Peyer's patch (tissue), 4 donors: ENCODE measurements around the gene PTPRS. TPM values are rescaled to one million over a fixed set of nuclear protein-coding genes. Genes with fewer than 3 reads are reported as not detected.

Experiments used
- DNase-seq, 3 donors: peaks; one replicate each; pipeline ENCODE4 v3.0.0-alpha.2; 2017 to 2019
- H3K27ac ChIP-seq, 4 donors: fragments of 200-600 bp; sonication (generic); one replicate each; pipeline ENCODE4 v1.5.1; 2016 to 2019
- H3K27me3 ChIP-seq, 2 donors: fragments of 200-600 bp; sonication (generic); one replicate each; pipeline ENCODE4 v1.5.1; 2019
- H3K36me3 ChIP-seq, 3 donors: fragments of 200-600 bp; sonication (generic); one replicate each; pipeline ENCODE4 v1.5.1; 2016 to 2019
- H3K4me1 ChIP-seq, 4 donors: fragments of 200-600 bp; sonication (generic); one replicate each; pipeline ENCODE4 v1.5.1; 2016 to 2019
- H3K4me3 ChIP-seq, 4 donors: fragments of 200-600 bp; sonication (generic); 1 replicate in 3 of 4; 2 replicates in 1 of 4; pipeline ENCODE4 v1.5.1; 2016 to 2019; ENCODE audit warnings: mild to moderate bottlenecking in 1 of 4
- H3K9me3 ChIP-seq, 4 donors: fragments of 200-600 bp; sonication (generic); one replicate each; pipeline ENCODE4 v1.5.1; 2016 to 2019; ENCODE audit warnings: mild to moderate bottlenecking in 1 of 4
- POLR2A ChIP-seq, 2 donors: fragments of 450-650 bp; IDR thresholded peaks; one replicate each; pipeline ENCODE4 v1.5.1; 2017; ENCODE audit warnings: antibody characterized with exemption in 2 of 2, mild to moderate bottlenecking in 2 of 2, moderate library complexity in 2 of 2
- total RNA-seq, 4 donors: library from RNA; depleted of rRNA; stranded (reverse); fragments of >200 nt; gene quantifications; one replicate each; pipeline ENCODE4 v1.1.0, GENCODE V29; 2016
- TF ChIP-seq, protein P1 (sequence below), 6 experiments: fragments of 450-650 bp in 4 of 6; fragments of 200-600 bp in 2 of 6; sonication (generic) in 1 of 6; IDR thresholded peaks; one replicate each; pipeline ENCODE4 v1.5.1; 2017 to 2019; ENCODE audit warnings: antibody characterized with exemption in 6 of 6, mild to moderate bottlenecking in 3 of 6, moderate library complexity in 1 of 6

The PTPRS gene
- total RNA-seq, 4 donors from 2014 or later = 14.2 to 85.8 (median 24.7) TPM

DNA sequence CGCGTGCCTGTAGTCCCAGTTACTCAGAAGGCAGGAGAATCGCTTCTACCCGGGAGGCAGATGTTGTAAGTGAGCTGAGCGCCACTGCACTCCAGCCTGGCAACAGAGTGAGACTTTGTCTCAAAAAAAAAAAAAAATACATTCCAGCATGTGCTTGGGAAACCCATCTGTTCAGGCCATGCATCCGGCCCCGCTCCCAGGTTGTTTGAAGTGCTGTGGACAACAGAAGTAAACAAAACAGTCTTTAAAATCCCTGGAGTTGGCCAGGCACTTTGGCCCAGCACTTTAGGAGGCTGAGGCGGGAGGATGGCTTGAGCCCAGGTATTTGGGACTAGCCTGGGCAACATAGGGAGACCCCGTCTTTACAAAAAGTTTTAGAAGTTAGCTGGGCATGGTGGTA lies 3.2 kb upstream of the PTPRS start:
- Histone ChIP-seq H3K27ac (no peak overlapping the region), H3K9me3 (peaks cover 0 to 4% (median 0%) of the 10 kb centered on the region in 4 donors), H3K27me3 (peaks cover 0 to 9% of the 10 kb centered on the region in 2 donors), H3K36me3 (no peaks in the 10 kb centered on the region), H3K4me1 (peaks cover 0 to 12% (median 9%) of the 10 kb centered on the region in 4 donors), H3K4me3 (no peak overlapping the region)
- DNase-seq = no peak
- TF ChIP-seq, protein P1, sequence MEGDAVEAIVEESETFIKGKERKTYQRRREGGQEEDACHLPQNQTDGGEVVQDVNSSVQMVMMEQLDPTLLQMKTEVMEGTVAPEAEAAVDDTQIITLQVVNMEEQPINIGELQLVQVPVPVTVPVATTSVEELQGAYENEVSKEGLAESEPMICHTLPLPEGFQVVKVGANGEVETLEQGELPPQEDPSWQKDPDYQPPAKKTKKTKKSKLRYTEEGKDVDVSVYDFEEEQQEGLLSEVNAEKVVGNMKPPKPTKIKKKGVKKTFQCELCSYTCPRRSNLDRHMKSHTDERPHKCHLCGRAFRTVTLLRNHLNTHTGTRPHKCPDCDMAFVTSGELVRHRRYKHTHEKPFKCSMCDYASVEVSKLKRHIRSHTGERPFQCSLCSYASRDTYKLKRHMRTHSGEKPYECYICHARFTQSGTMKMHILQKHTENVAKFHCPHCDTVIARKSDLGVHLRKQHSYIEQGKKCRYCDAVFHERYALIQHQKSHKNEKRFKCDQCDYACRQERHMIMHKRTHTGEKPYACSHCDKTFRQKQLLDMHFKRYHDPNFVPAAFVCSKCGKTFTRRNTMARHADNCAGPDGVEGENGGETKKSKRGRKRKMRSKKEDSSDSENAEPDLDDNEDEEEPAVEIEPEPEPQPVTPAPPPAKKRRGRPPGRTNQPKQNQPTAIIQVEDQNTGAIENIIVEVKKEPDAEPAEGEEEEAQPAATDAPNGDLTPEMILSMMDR (IDR thresholded peaks at IDR 0.05) = no peak
- no peak for TF ChIP-seq POLR2A (IDR thresholded peaks at IDR 0.05)

DNA sequence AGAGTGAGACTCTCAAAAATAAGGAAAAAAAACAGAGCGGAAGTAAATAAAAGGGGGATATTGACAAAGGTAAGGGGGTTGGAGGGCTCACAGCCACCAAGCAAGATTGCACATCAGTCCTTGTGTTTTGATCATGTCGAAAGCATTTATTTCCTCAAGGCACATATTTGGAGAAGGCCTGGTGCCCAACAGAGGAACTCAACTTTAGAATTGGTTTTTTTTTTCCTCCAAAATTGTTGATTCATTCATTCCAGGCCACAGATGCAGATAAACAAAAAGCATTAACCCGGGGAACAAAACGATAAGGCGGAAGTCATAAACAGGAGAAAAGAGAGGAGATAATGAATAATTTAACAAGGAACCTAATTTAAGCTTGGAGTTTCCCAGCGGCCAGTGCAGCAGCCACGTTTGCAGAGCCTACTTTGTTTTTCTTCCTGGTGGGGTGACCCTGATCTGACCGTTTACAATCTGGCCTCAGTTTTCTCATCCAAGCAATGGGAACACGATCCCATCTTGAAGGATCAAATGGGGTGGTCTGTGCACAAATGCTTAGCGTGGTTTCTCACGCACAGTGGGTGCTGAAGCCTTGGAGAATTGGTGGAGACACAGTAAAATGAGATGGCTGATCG lies 2.1 kb upstream of the PTPRS start:
- no peak overlapping the region for H3K27ac ChIP-seq
- no peak overlapping the region for H3K4me3 ChIP-seq
- DNase-seq = no peak
- peaks cover 0 to 4% (median 0%) of the 10 kb centered on the region in 4 donors for H3K9me3 ChIP-seq
- peaks cover 0 to 15% (median 10%) of the 10 kb centered on the region in 4 donors for H3K4me1 ChIP-seq
- H3K36me3 ChIP-seq = no peaks in the 10 kb centered on the region
- peaks cover 0 to 14% of the 10 kb centered on the region in 2 donors for H3K27me3 ChIP-seq
- TF ChIP-seq POLR2A (IDR thresholded peaks at IDR 0.05) = no peak
- TF ChIP-seq, protein P1 (IDR thresholded peaks at IDR 0.05) = no peak

DNA sequence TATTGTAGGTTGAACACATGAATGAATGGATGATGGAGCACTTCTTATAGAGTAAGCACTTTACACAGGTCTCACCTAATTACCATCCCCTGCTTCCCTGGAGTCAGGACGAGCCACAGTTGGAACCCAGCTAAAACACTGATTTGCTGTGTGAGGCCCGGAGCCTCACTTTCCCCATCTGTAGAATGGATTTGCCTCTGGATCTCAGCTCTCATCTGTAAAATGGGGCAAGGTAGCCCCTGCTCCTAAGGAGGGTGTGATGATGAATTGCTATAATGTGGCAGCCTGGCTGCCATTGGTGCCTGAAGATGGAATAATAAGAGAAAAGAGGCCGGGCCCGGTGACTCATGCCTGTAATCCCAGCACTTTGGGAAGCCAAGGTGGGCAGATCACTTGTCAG lies 1.4 kb upstream of the PTPRS start:
- TF ChIP-seq, protein P1 (IDR thresholded peaks at IDR 0.05) = no peak
- no peak for TF ChIP-seq POLR2A (IDR thresholded peaks at IDR 0.05)
- Histone ChIP-seq H3K27ac (no peak overlapping the region), H3K4me3 (no peak overlapping the region), H3K36me3 (no peaks in the 10 kb centered on the region), H3K27me3 (peaks cover 0 to 14% of the 10 kb centered on the region in 2 donors), H3K9me3 (peaks cover 0 to 4% (median 0%) of the 10 kb centered on the region in 4 donors), H3K4me1 (peaks cover 0 to 15% (median 10%) of the 10 kb centered on the region in 4 donors)
- DNase-seq = no peak

DNA sequence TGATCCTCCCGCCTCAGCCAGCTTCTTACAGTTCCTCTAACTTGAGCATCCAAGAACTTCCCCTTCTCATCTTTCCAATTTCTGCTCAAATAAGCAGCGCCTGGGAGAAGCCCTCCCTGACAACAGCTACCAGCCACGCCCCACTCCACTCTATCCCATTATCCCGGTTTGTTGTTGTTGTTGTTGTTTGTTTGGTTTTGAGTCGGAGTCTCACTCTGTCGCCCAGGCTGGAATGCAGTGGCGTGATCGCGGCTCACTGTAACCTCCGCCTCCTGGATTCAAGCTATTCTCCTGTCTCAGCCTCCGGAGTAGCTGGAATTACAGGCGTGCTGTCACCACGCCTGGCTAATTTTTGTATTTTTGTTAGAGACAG lies 822 bp upstream of the PTPRS start:
- H3K27me3 ChIP-seq = peaks cover 0 to 14% of the 10 kb centered on the region in 2 donors
- no peak overlapping the region for H3K4me3 ChIP-seq
- no peak for DNase-seq
- no peaks in the 10 kb centered on the region for H3K36me3 ChIP-seq
- TF ChIP-seq, protein P1 (IDR thresholded peaks at IDR 0.05) = no peak
- no peak for TF ChIP-seq POLR2A (IDR thresholded peaks at IDR 0.05)
- H3K9me3 ChIP-seq = peaks cover 0 to 4% (median 0%) of the 10 kb centered on the region in 4 donors
- H3K4me1 ChIP-seq = peaks cover 0 to 15% (median 10%) of the 10 kb centered on the region in 4 donors
- H3K27ac ChIP-seq = no peak overlapping the region

DNA sequence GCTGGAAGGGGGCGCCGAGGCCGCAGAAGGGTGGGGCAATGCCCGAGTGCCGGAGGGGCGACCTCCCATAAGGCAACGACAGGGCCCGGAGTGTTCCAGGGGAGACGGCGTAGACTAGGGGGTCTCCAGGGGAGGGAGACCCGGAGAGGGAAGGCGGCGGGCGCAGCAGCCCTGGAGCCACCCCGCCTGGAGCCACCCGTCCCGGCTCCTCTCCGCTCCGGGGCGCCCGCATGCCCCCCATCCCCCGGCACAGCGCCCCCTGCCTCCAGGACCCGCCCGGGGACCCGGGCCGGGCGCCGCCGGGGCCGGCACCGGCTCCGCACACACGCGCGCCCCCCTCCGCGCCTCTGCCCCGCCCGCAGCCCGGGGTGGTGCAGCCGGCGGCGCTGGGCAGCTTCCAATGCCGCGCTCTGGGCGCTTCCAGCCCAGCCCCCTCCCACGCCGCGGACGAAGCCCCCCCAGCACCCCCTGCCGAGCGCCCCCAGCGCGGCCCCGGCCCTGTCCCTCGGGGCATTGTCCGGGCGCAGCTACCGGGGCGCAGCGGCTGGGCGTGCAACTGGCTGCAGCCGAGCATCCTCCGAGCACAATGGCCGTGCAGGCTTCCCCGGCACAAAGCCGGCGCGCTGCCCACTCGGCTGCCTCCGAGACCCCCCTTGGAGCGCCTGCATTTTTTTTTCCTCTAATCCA lies 519 bp downstream of the PTPRS start:
- peaks cover 0 to 15% (median 10%) of the 10 kb centered on the region in 4 donors for H3K4me1 ChIP-seq
- peaks cover 0 to 4% (median 0%) of the 10 kb centered on the region in 4 donors for H3K9me3 ChIP-seq
- peak overlapping the region; percentile 22 to 58 (median 54) for H3K4me3 ChIP-seq
- DNase-seq = no peak
- H3K27ac ChIP-seq = peak overlapping the region in 1 of 4 donors; percentile 38
- H3K36me3 ChIP-seq = no peaks in the 10 kb centered on the region
- TF ChIP-seq POLR2A (IDR thresholded peaks at IDR 0.05) = no peak
- TF ChIP-seq, protein P1 (IDR thresholded peaks at IDR 0.05) = no peak
- H3K27me3 ChIP-seq = peaks cover 0 to 14% of the 10 kb centered on the region in 2 donors
